Loucy (cell line): ENCODE data around the gene MYO7B.

ENCODE experiments used
- H2AFZ ChIP-seq: fragments of 200-600 bp; sonication (generic); 2 replicates; pipeline ENCODE4 v1.6.0; 2016; ENCODE audit warnings: antibody characterized with exemption, mild to moderate bottlenecking, low read length, moderate library complexity
- H3F3A ChIP-seq: fragments of 200-600 bp; 2 replicates; pipeline ENCODE4 v1.6.0; 2016; ENCODE audit warnings: antibody characterized with exemption, low read depth, mild to moderate bottlenecking
- H3K27me3 ChIP-seq: fragments of 200-600 bp; sonication (generic); 2 replicates; pipeline ENCODE4 v1.6.1; 2014; ENCODE audit warnings: low read length, mild to moderate bottlenecking; ENCODE audit not compliant: insufficient read depth, poor library complexity, severe bottlenecking
- H3K36me3 ChIP-seq: fragments of 200-600 bp; sonication (generic); 2 replicates; pipeline ENCODE4 v1.6.1; 2016; ENCODE audit warnings: low read length; ENCODE audit not compliant: insufficient read depth
- H3K4me1 ChIP-seq: fragments of 200-600 bp; sonication (generic); 2 replicates; pipeline ENCODE4 v1.5.1; 2014; ENCODE audit warnings: low read length, mild to moderate bottlenecking; ENCODE audit not compliant: insufficient read depth, poor library complexity, severe bottlenecking
- H3K4me2 ChIP-seq: fragments of 200-600 bp; sonication (generic); 2 replicates; pipeline ENCODE4 v1.6.0; 2014; ENCODE audit warnings: antibody characterized with exemption, low read length, low read depth, mild to moderate bottlenecking; ENCODE audit not compliant: poor library complexity, severe bottlenecking
- H3K4me3 ChIP-seq: fragments of 200-600 bp; sonication (generic); 2 replicates; pipeline ENCODE4 v1.5.1; 2014; ENCODE audit warnings: low read length, mild to moderate bottlenecking, mixed read lengths; ENCODE audit not compliant: poor library complexity, severe bottlenecking
- H3K79me2 ChIP-seq: fragments of 200-600 bp; sonication (generic); 2 replicates; pipeline ENCODE4 v1.6.1; 2014; ENCODE audit warnings: low read length; ENCODE audit not compliant: insufficient read depth
- H3K9ac ChIP-seq: fragments of 200-600 bp; sonication (generic); 2 replicates; pipeline ENCODE4 v1.6.0; 2014; ENCODE audit warnings: mild to moderate bottlenecking, low read depth, low read length, moderate library complexity; ENCODE audit not compliant: poor library complexity, severe bottlenecking
- H3K9me2 ChIP-seq: fragments of 200-600 bp; sonication (generic); replicated peaks from 2 replicates; pipeline ENCODE4 v1.6.1; 2016; ENCODE audit warnings: low read depth, low read length, mixed read lengths
- H3K9me3 ChIP-seq: fragments of 200-600 bp; sonication (generic); 2 replicates; pipeline ENCODE4 v1.6.1; 2014; ENCODE audit warnings: mild to moderate bottlenecking, antibody characterized with exemption, low read length, low read depth; ENCODE audit not compliant: insufficient read depth
- H4K20me1 ChIP-seq: fragments of 200-600 bp; sonication (generic); 2 replicates; pipeline ENCODE4 v1.6.0; 2014; ENCODE audit warnings: antibody characterized with exemption, low read length, mild to moderate bottlenecking; ENCODE audit not compliant: insufficient read depth, poor library complexity, severe bottlenecking
- EZH2phosphoT487 ChIP-seq: fragments of 200-600 bp; IDR thresholded peaks from 2 replicates; pipeline ENCODE4 v1.6.1; 2018; ENCODE audit warnings: antibody characterized with exemption, mild to moderate bottlenecking, moderate library complexity, borderline replicate concordance
- TF ChIP-seq, protein P1 (sequence below): fragments of 200-600 bp; sonication (generic); conservative IDR thresholded peaks from 2 replicates; pipeline ENCODE4 v1.5.1; 2014; ENCODE audit warnings: mild to moderate bottlenecking, antibody characterized with exemption, low read length

The MYO7B gene

DNA sequence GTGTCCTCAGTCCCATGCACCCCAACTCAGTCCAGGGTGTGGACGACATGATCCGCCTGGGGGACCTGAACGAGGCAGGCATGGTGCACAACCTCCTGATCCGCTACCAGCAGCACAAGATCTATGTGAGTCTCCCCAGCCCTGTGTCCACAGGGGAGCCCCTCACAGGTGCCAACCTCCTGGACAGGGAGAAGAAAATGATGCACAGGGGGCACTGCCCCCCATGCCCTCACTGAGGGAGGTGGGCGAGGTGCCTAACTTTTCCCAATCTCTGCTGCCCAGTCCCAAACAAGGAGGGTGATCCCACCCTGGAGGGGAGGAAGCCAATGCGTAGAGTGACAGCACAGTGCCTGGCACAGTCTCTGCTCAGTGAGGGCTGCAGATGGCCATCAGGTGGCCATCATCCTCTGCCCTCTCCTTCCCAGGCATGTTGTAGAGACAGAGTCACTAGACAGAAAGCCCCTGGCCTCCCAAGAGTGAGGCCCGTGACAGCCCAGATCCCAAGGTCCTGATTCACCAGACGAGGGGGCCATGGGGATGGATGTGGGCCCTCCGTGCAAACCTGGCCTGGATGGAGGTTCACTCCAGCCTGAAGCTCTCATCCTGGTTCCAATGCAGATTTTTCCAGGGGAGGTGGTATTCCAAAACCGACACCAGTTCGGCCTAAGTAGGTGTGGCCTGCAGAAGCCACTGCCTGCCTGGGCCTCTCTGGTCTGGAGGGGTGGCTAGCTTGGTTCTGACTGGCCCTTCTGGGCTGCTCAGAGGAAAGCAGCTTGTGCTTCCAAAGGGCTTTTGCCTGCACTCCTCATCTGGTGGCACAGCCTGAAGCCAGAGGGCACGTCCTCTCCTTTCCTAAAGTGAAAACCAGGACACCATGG, 30.0 kb downstream of the MYO7B start:
- no peaks in the 10 kb centered on the region for H3K36me3 ChIP-seq
- H3K4me1 ChIP-seq: no peaks in the 10 kb centered on the region
- H3K9me3 ChIP-seq: no peaks in the 10 kb centered on the region
- no peak overlapping the region for H3K4me3 ChIP-seq
- no peaks in the 10 kb centered on the region for H3K79me2 ChIP-seq
- no peaks in the 10 kb centered on the region for H3F3A ChIP-seq
- H3K9ac ChIP-seq: no peak overlapping the region
- no peaks in the 10 kb centered on the region for H3K9me2 ChIP-seq
- H4K20me1 ChIP-seq: no peaks in the 10 kb centered on the region
- no peak overlapping the region for H3K4me2 ChIP-seq
- TF ChIP-seq, protein P1, sequence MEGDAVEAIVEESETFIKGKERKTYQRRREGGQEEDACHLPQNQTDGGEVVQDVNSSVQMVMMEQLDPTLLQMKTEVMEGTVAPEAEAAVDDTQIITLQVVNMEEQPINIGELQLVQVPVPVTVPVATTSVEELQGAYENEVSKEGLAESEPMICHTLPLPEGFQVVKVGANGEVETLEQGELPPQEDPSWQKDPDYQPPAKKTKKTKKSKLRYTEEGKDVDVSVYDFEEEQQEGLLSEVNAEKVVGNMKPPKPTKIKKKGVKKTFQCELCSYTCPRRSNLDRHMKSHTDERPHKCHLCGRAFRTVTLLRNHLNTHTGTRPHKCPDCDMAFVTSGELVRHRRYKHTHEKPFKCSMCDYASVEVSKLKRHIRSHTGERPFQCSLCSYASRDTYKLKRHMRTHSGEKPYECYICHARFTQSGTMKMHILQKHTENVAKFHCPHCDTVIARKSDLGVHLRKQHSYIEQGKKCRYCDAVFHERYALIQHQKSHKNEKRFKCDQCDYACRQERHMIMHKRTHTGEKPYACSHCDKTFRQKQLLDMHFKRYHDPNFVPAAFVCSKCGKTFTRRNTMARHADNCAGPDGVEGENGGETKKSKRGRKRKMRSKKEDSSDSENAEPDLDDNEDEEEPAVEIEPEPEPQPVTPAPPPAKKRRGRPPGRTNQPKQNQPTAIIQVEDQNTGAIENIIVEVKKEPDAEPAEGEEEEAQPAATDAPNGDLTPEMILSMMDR: no peak
- TF ChIP-seq EZH2phosphoT487: no peak
- H3K27me3 ChIP-seq: no peaks in the 10 kb centered on the region
- H2AFZ ChIP-seq: no peak overlapping the region

DNA sequence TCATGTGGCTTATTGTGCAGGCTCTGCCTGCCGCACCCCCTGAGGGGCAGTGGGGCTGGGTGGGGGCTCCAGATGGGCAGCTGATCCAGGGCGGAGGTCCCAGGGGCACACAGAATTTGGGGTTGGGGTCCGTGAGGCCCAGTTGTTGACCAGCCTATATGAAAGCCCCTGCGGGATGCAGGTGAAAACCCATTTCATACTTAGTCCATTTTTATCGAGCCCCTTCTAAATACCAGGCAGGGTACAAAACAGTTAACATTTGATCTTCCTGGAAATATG, 30.6 kb downstream of the MYO7B start:
- no peaks in the 10 kb centered on the region for H4K20me1 ChIP-seq
- H3K4me3 ChIP-seq: no peak overlapping the region
- H3K27me3 ChIP-seq: no peaks in the 10 kb centered on the region
- H3K79me2 ChIP-seq: no peaks in the 10 kb centered on the region
- H3K9me3 ChIP-seq: no peaks in the 10 kb centered on the region
- H3K4me1 ChIP-seq: no peaks in the 10 kb centered on the region
- no peak overlapping the region for H3K9ac ChIP-seq
- H3K9me2 ChIP-seq: no peaks in the 10 kb centered on the region
- no peak overlapping the region for H2AFZ ChIP-seq
- no peaks in the 10 kb centered on the region for H3K36me3 ChIP-seq
- no peak for TF ChIP-seq EZH2phosphoT487
- TF ChIP-seq, protein P1: no peak
- no peak overlapping the region for H3K4me2 ChIP-seq
- no peaks in the 10 kb centered on the region for H3F3A ChIP-seq

GRCh38 chr2:127566576-127566975, 31.1 kb downstream of the MYO7B start:
- no peaks in the 10 kb centered on the region for H3K9me2 ChIP-seq
- H3K9me3 ChIP-seq: no peaks in the 10 kb centered on the region
- H3F3A ChIP-seq: no peaks in the 10 kb centered on the region
- no peaks in the 10 kb centered on the region for H3K4me1 ChIP-seq
- H3K36me3 ChIP-seq: no peaks in the 10 kb centered on the region
- no peak overlapping the region for H2AFZ ChIP-seq
- no peaks in the 10 kb centered on the region for H3K79me2 ChIP-seq
- H3K9ac ChIP-seq: no peak overlapping the region
- H3K4me3 ChIP-seq: no peak overlapping the region
- no peaks in the 10 kb centered on the region for H3K27me3 ChIP-seq
- no peak overlapping the region for H3K4me2 ChIP-seq
- TF ChIP-seq, protein P1: no peak
- TF ChIP-seq EZH2phosphoT487: no peak
- H4K20me1 ChIP-seq: no peaks in the 10 kb centered on the region
